GM18511 (cell line): Measurements from ENCODE around the gene PLEKHA6.

Experiments used
- ATAC-seq: cut with Tn5 transposase; IDR thresholded peaks from one replicate; pipeline ENCODE4 v1.9.1; 2021; ENCODE audit warnings: mild to moderate bottlenecking, moderate library complexity; ENCODE audit not compliant: unreplicated experiment

Gene PLEKHA6

GRCh38 chr1:204382714-204383083, 23.0 kb upstream of the PLEKHA6 start:
- ATAC-seq: no peak

GRCh38 chr1:204380293-204380831, 20.6 kb upstream of the PLEKHA6 start:
- ATAC-seq: no peak

- peak; percentile 72 for ATAC-seq
Measured at GRCh38 chr1:204377800-204378668, 18.3 kb upstream of the PLEKHA6 start.

GRCh38 chr1:204376919-204377799, 17.4 kb upstream of the PLEKHA6 start:
- no peak for ATAC-seq

- no peak for ATAC-seq
Measured at GRCh38 chr1:204376465-204376864, 16.7 kb upstream of the PLEKHA6 start.

GRCh38 chr1:204373911-204374310, 14.2 kb upstream of the PLEKHA6 start:
- ATAC-seq: no peak

GRCh38 chr1:204370176-204370575, 10.4 kb upstream of the PLEKHA6 start:
- ATAC-seq: no peak

GRCh38 chr1:204368996-204369726, 9.4 kb upstream of the PLEKHA6 start:
- ATAC-seq: no peak

GRCh38 chr1:204367956-204368355, 8.2 kb upstream of the PLEKHA6 start:
- no peak for ATAC-seq

- no peak for ATAC-seq
Measured at GRCh38 chr1:204367193-204367858, 7.6 kb upstream of the PLEKHA6 start.

GRCh38 chr1:204366759-204367158, 7.0 kb upstream of the PLEKHA6 start:
- ATAC-seq: no peak

- ATAC-seq: peak; percentile 68
Measured at GRCh38 chr1:204363335-204364114, 3.8 kb upstream of the PLEKHA6 start.

GRCh38 chr1:204362984-204363334, 3.2 kb upstream of the PLEKHA6 start:
- no peak for ATAC-seq

GRCh38 chr1:204361781-204362180, 2.1 kb upstream of the PLEKHA6 start:
- no peak for ATAC-seq

GRCh38 chr1:204361341-204361771, 1.6 kb upstream of the PLEKHA6 start:
- no peak for ATAC-seq

- ATAC-seq: no peak
Measured at GRCh38 chr1:204360314-204360713, 585 bp upstream of the PLEKHA6 start.

- no peak for ATAC-seq
Measured at GRCh38 chr1:204359131-204359473, 627 bp downstream of the PLEKHA6 start.

GRCh38 chr1:204358605-204359004, 1.1 kb downstream of the PLEKHA6 start:
- no peak for ATAC-seq

- ATAC-seq: no peak
Measured at GRCh38 chr1:204357551-204358490, 1.9 kb downstream of the PLEKHA6 start.
